ENCODE data around the gene RND2.
"Not testable (repeated sequence)": the region's sequence is repeated elsewhere in the genome, so short reads cannot be mapped to it uniquely, and the experiment has no call there.

Gene RND2

GRCh38 chr17:42989726-42990652 lies 35.0 kb upstream of the RND2 start:
- no peaks in the 10 kb centered on the region for H3K27me3 ChIP-seq (ENCODE audit: insufficient read depth, low read length)
- H3K27ac ChIP-seq (ENCODE audit: low read depth, low read length): no peak overlapping the region
- H3K9ac ChIP-seq (ENCODE audit: low read depth, low read length): no peak overlapping the region
- 93% methylated on average over 5 of the region's 6 CpGs for WGBS
- H3K4me3 ChIP-seq (ENCODE audit: low read length): no peak overlapping the region
- peaks cover 77% of the 10 kb centered on the region for H3K36me3 ChIP-seq (ENCODE audit: insufficient read depth, low read length)
- no peaks in the 10 kb centered on the region for H3K9me3 ChIP-seq (ENCODE audit: insufficient read depth, low read depth, low read length)
- no peaks in the 10 kb centered on the region for H3K4me1 ChIP-seq (ENCODE audit: insufficient read depth, low read length)

- Histone ChIP-seq H3K27ac (ENCODE audit: low read depth, low read length) (no peak overlapping the region), H3K9ac (ENCODE audit: low read depth, low read length) (no peak overlapping the region), H3K9me3 (ENCODE audit: insufficient read depth, low read depth, low read length) (no peaks in the 10 kb centered on the region), H3K4me3 (ENCODE audit: low read length) (no peak overlapping the region), H3K4me1 (ENCODE audit: insufficient read depth, low read length) (no peaks in the 10 kb centered on the region), H3K36me3 (ENCODE audit: insufficient read depth, low read length) (peaks cover 65% of the 10 kb centered on the region), H3K27me3 (ENCODE audit: insufficient read depth, low read length) (no peaks in the 10 kb centered on the region)
- WGBS: 94% methylated on average over 6 of the region's 6 CpGs
These were observed 33.6 kb upstream of the RND2 start for GRCh38 chr17:42991471-42991870.

DNA sequence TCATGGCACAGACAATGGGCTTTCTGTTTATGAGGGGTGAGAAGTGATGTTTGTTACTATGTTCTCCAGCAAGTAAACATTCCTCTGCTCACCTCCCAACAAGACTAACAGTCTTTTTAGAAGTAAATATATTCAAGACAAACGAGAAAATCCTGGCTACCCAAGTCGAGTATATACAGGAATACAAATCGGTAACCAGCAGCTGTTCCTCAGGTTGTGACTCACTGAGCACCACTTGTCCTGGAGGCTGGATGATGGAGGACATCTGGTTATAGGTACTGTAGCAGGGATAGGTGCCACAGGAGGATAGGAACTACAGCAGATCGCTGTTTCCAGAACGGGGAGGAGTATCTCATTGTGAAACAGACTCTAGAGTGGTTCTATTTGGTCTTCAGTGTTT lies 32.2 kb upstream of the RND2 start:
- no peak overlapping the region for H3K27ac ChIP-seq (ENCODE audit: low read depth, low read length)
- no peaks in the 10 kb centered on the region for H3K9me3 ChIP-seq (ENCODE audit: insufficient read depth, low read depth, low read length)
- no peak overlapping the region for H3K9ac ChIP-seq (ENCODE audit: low read depth, low read length)
- no peaks in the 10 kb centered on the region for H3K27me3 ChIP-seq (ENCODE audit: insufficient read depth, low read length)
- H3K4me1 ChIP-seq (ENCODE audit: insufficient read depth, low read length): peaks cover 7% of the 10 kb centered on the region; the same call in 1 of the 2 replicates
- peaks cover 51% of the 10 kb centered on the region for H3K36me3 ChIP-seq (ENCODE audit: insufficient read depth, low read length)
- WGBS: 93% methylated on average over 5 of the region's 5 CpGs
- no peak overlapping the region for H3K4me3 ChIP-seq (ENCODE audit: low read length)

DNA sequence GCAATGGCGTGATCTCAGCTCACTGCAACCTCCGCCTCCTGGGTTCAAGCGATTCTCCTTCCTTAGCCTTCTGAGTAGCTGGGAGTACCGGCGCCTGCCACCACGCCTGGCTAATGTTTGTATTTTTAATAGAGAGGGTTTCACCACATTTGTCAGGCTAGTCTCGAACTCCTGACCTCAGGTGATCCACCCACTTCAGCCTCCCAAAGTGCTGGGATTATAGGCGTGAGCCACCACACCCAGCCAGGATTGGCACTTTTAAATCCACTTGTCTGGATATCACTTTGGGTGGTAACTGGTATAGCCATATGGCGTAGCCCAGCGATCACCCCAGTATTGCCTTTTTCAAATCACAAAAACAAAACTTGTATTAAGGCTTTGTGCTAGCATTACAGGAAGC lies 31.1 kb upstream of the RND2 start:
- H3K27ac ChIP-seq (ENCODE audit: low read depth, low read length); H3K4me3 ChIP-seq (ENCODE audit: low read length); H3K9ac ChIP-seq (ENCODE audit: low read depth, low read length); H3K27me3 ChIP-seq (ENCODE audit: insufficient read depth, low read length); H3K4me1 ChIP-seq (ENCODE audit: insufficient read depth, low read length); H3K9me3 ChIP-seq (ENCODE audit: insufficient read depth, low read depth, low read length): not testable (repeated sequence)
- WGBS: 97% methylated on average over 9 of the region's 10 CpGs
- peaks cover 40% of the 10 kb centered on the region for H3K36me3 ChIP-seq (ENCODE audit: insufficient read depth, low read length)

DNA sequence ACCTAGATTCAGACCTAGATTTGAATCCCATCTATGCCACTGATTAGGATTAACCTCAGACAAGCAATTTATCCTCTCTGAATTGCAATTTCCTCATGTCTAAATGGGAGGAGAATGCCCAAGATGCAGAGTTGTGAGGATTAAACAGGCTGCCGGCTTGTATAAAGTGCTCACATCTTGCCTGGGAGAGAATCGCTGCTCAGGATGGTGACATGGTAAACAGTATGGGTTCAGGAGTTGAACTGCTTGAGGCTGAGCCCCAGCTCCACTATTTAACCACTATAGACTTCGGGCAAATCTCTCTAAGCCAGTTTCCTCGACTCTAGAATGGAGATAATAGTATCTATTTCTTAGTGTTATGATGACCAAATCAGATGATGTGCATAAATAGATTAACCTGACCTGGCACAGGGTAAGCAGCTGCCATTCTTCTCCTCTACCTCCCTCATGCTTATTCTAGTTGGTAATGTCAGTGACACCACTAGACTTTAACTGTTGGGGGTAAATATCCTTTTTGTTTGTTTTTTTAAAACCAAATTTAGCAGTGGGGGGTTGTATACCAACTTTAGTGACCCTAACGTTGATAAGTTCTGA lies 27.5 kb upstream of the RND2 start:
- Histone ChIP-seq H3K27ac (ENCODE audit: low read depth, low read length) (no peak overlapping the region; the same call in 1 of the 2 replicates), H3K9ac (ENCODE audit: low read depth, low read length) (peak overlapping the region; percentile 38; the same call in 1 of the 2 replicates), H3K9me3 (ENCODE audit: insufficient read depth, low read depth, low read length) (no peaks in the 10 kb centered on the region), H3K4me3 (ENCODE audit: low read length) (peak overlapping the region; percentile 91), H3K27me3 (ENCODE audit: insufficient read depth, low read length) (no peaks in the 10 kb centered on the region), H3K36me3 (ENCODE audit: insufficient read depth, low read length) (peaks cover 44% of the 10 kb centered on the region), H3K4me1 (ENCODE audit: insufficient read depth, low read length) (peaks cover 18% of the 10 kb centered on the region)
- WGBS: 27% methylated on average over 3 of the region's 5 CpGs

DNA sequence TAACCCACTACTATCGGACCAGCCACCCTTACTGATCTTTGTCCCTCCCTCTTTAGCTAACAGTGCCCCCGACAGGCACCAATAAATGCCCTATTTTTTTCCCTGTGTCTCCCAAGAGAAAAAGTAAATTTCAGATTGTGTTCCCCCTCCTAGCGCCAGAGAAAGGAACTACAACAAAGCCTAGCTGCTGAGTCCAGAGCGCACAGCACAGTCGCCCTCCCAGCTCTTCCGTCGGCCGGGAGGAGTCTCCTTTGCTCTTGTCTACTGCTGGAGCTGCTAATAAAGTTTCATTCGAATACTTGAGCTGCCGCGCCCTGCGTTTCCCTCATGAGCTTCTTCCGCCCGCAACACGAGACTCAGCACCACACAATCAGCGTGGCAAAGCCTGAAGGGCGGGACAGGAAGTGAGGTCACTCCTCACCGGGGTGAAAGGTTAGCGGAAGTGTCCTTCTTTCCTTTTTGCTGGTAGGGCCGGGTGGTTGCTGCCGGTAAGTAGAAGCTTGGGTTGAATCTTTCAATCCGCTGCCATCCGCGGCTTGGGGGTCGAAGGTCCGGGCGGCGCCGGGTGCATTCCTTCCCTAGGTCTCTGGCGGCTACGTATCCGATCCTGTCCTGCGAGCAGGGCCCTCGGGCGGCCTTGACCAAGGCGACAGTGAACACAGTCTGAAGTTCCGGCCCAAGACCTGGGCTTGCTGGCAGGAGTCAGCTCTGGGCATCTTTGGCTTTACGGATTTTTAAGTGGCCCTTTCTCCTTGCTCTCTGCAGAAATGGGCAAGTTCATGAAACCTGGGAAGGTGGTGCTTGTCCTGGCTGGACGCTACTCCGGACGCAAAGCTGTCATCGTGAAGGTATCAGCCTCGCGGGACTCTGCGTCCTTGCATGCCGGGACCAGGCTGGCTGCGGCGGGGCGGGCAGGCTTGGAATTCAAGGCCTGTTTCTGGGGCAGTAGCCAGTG lies 26.8 kb upstream of the RND2 start, which contains the start of gene RPL27:
Gene RPL27, plus strand, starts transcription at position 436 of the 955 bp plus-strand sequence. Its CDS starts 332 bp downstream, at position 768.
- Histone ChIP-seq H3K9ac (ENCODE audit: low read depth, low read length) (peak within 1 kb of the TSS; percentile 98), H3K4me1 (ENCODE audit: insufficient read depth, low read length) (peaks cover 18% of the 10 kb centered on the region), H3K36me3 (ENCODE audit: insufficient read depth, low read length) (peaks cover 44% of the 10 kb centered on the region), H3K27ac (ENCODE audit: low read depth, low read length) (peak within 1 kb of the TSS; percentile 94), H3K9me3 (ENCODE audit: insufficient read depth, low read depth, low read length) (no peaks in the 10 kb centered on the region), H3K4me3 (ENCODE audit: low read length) (peak within 1 kb of the TSS; percentile 91), H3K27me3 (ENCODE audit: insufficient read depth, low read length) (no peaks in the 10 kb centered on the region)
- under 1% methylated on average over 49 of the region's 49 CpGs for WGBS

DNA sequence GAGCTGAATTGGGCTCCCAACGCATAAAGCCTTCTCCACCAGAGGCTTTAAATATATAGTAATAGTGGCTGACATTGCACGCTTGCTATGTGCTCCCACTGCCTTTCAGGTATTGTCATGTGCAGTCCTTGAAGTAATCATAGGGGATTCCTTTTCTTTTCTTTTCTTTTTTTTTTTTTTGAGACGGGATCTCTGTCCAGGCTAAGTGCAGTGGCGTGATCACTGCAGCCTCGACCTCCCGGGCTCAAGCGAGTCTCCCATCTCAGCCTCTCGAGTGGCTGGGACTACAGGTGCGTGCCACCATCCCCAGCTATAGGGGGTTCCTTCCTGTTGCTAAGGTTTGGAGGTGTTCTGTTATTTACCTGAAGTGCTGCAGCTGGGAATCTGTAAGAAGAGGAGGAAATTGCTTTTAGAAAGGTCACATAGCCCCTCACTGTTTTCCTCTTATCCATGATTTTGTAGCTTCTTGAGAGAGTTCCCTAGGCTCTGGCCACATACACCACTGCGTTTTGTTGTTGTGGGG lies 26.0 kb upstream of the RND2 start:
- 14% methylated on average over 10 of the region's 10 CpGs for WGBS
- no peaks in the 10 kb centered on the region for H3K27me3 ChIP-seq (ENCODE audit: insufficient read depth, low read length)
- H3K36me3 ChIP-seq (ENCODE audit: insufficient read depth, low read length): peaks cover 47% of the 10 kb centered on the region

GRCh38 chr17:43000894-43001293 lies 24.1 kb upstream of the RND2 start:
- Histone ChIP-seq H3K4me1 (ENCODE audit: insufficient read depth, low read length) (peaks cover 18% of the 10 kb centered on the region), H3K9ac (ENCODE audit: low read depth, low read length) (peak overlapping the region; percentile 46; the same call in 1 of the 2 replicates), H3K27ac (ENCODE audit: low read depth, low read length) (peak overlapping the region; percentile 45; the same call in 1 of the 2 replicates), H3K36me3 (ENCODE audit: insufficient read depth, low read length) (peaks cover 53% of the 10 kb centered on the region)
- WGBS: 95% methylated on average over 13 of the region's 13 CpGs
- H3K9me3 ChIP-seq (ENCODE audit: insufficient read depth, low read depth, low read length); H3K27me3 ChIP-seq (ENCODE audit: insufficient read depth, low read length); H3K4me3 ChIP-seq (ENCODE audit: low read length): not testable (repeated sequence)

More for the DNA sequence above, 26.0 kb upstream of the RND2 start:
- Histone ChIP-seq H3K4me3 (ENCODE audit: low read length) (peak overlapping the region; percentile 91), H3K9ac (ENCODE audit: low read depth, low read length) (peak overlapping the region; percentile 98), H3K27ac (ENCODE audit: low read depth, low read length) (peak overlapping the region; percentile 94), H3K4me1 (ENCODE audit: insufficient read depth, low read length) (peaks cover 18% of the 10 kb centered on the region), H3K9me3 (ENCODE audit: insufficient read depth, low read depth, low read length) (no peaks in the 10 kb centered on the region)

GRCh38 chr17:43003542-43004172 lies 21.4 kb upstream of the RND2 start:
- H3K4me3 ChIP-seq (ENCODE audit: low read length): no peak overlapping the region
- no peaks in the 10 kb centered on the region for H3K27me3 ChIP-seq (ENCODE audit: insufficient read depth, low read length)
- H3K36me3 ChIP-seq (ENCODE audit: insufficient read depth, low read length): peaks cover 53% of the 10 kb centered on the region
- H3K4me1 ChIP-seq (ENCODE audit: insufficient read depth, low read length): peaks cover 11% of the 10 kb centered on the region; the same call in 1 of the 2 replicates
- no peaks in the 10 kb centered on the region for H3K9me3 ChIP-seq (ENCODE audit: insufficient read depth, low read depth, low read length)
- H3K9ac ChIP-seq (ENCODE audit: low read depth, low read length): no peak overlapping the region
- 90% methylated on average over 5 of the region's 5 CpGs for WGBS
- H3K27ac ChIP-seq (ENCODE audit: low read depth, low read length): no peak overlapping the region; the same call in 1 of the 2 replicates

All from HUES64 (cell line).